MG63 (cell line): ENCODE results near the gene OTOS. TPM values are rescaled to one million over a fixed set of nuclear protein-coding genes. Genes with fewer than 3 reads are reported as not detected.

Experiments
- DNase-seq: peaks from one replicate; pipeline ENCODE4 v3.0.0-alpha.2; 2020
- H3K27me3 ChIP-seq: fragments of 250-450 bp; sonication (Bioruptor Pico); 2 replicates; pipeline ENCODE4 v1.5.1; 2020; ENCODE audit warnings: mild to moderate bottlenecking, moderate library complexity
- H3K36me3 ChIP-seq: fragments of 250-450 bp; sonication (Bioruptor Pico); 2 replicates; pipeline ENCODE4 v1.5.1; 2020; ENCODE audit warnings: mild to moderate bottlenecking, moderate library complexity
- H3K4me3 ChIP-seq: fragments of 250-450 bp; sonication (Bioruptor Pico); 2 replicates; pipeline ENCODE4 v1.5.1; 2020; ENCODE audit warnings: mild to moderate bottlenecking, moderate library complexity
- H3K9me3 ChIP-seq: fragments of 250-450 bp; sonication (Bioruptor Pico); 2 replicates; pipeline ENCODE4 v1.5.1; 2020; ENCODE audit warnings: mild to moderate bottlenecking, moderate library complexity
- total RNA-seq: library from RNA; depleted of rRNA; stranded (reverse); fragments of >200 nt; shearing (Covaris generic); gene quantifications from 2 replicates; pipeline ENCODE4 v1.2.3, GENCODE V29; 2014; ENCODE audit warnings: low replicate concordance; rRNA removed

OTOS gene
- total RNA-seq, 1 experiment from 2014 or later, result not detected

GRCh38 chr2:240121190-240121589 is 19.3 kb downstream of the OTOS start:
- Histone ChIP-seq H3K9me3 (no peaks in the 10 kb centered on the region), H3K4me3 (no peak overlapping the region), H3K36me3 (no peaks in the 10 kb centered on the region), H3K27me3 (peaks cover 4% of the 10 kb centered on the region; the same call in 1 of the 2 replicates)
- no peak for DNase-seq

DNA sequence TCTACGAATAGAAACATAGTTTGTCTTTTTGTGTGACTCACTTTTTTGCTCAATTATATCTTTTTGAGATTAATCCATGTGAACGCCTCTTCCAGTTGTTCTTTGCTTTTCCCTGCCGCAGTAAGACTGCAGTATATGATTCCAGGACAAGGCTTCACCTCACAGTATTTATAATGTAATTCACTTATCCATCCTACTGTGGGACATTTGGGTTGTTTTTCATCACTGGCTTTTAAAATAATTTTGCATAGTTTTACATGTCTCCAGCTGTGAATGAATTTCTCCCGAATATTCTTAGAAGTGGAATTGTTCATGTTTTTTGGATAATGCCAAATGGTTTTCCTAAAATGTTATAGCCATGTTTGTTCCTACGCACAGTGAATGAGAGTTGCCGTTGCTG is 26.2 kb downstream of the OTOS start:
- Histone ChIP-seq H3K4me3 (no peak overlapping the region), H3K36me3 (no peaks in the 10 kb centered on the region), H3K9me3 (no peaks in the 10 kb centered on the region), H3K27me3 (peaks cover 42% of the 10 kb centered on the region)
- no peak for DNase-seq

- H3K4me3 ChIP-seq, result no peak overlapping the region
- H3K27me3 ChIP-seq, result peaks cover 42% of the 10 kb centered on the region
- no peaks in the 10 kb centered on the region for H3K9me3 ChIP-seq
- H3K36me3 ChIP-seq, result no peaks in the 10 kb centered on the region
- no peak for DNase-seq
Observed at GRCh38 chr2:240112914-240113690, 27.4 kb downstream of the OTOS start.

- DNase-seq, result no peak
- Histone ChIP-seq H3K36me3 (no peaks in the 10 kb centered on the region), H3K9me3 (no peaks in the 10 kb centered on the region), H3K27me3 (peaks cover 44% of the 10 kb centered on the region), H3K4me3 (no peak overlapping the region)
Observed at GRCh38 chr2:240111253-240111652, 29.2 kb downstream of the OTOS start.

- Histone ChIP-seq H3K4me3 (no peak overlapping the region), H3K36me3 (no peaks in the 10 kb centered on the region), H3K27me3 (peaks cover 35% of the 10 kb centered on the region), H3K9me3 (no peaks in the 10 kb centered on the region)
- no peak for DNase-seq
Observed at GRCh38 chr2:240109386-240109785, 31.1 kb downstream of the OTOS start.

DNA sequence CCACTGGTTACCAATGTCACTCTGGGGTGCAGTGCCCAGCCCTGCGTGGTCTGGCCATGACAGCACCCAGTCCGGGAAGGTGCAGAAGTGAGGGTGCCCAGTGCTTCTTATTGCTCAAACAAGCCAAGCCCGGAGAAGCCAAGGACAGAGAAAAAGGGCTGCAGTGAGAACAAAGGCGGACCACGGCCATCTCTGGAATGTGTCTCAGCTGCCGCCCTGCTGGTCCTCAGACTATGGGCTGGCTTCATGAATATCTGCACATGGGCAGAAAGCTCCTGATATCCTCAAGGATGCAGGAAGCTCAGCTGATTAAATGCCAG is 33.0 kb downstream of the OTOS start:
- Histone ChIP-seq H3K27me3 (peaks cover 25% of the 10 kb centered on the region), H3K4me3 (no peak overlapping the region), H3K9me3 (no peaks in the 10 kb centered on the region), H3K36me3 (no peaks in the 10 kb centered on the region)
- DNase-seq, result no peak

GRCh38 chr2:240106765-240107476 is 33.5 kb downstream of the OTOS start:
- Histone ChIP-seq H3K36me3 (no peaks in the 10 kb centered on the region), H3K27me3 (peaks cover 25% of the 10 kb centered on the region), H3K9me3 (no peaks in the 10 kb centered on the region), H3K4me3 (no peak overlapping the region)
- no peak for DNase-seq

GRCh38 chr2:240105982-240106381 is 34.5 kb downstream of the OTOS start:
- Histone ChIP-seq H3K9me3 (no peaks in the 10 kb centered on the region), H3K4me3 (no peak overlapping the region), H3K27me3 (peaks cover 27% of the 10 kb centered on the region), H3K36me3 (no peaks in the 10 kb centered on the region)
- DNase-seq, result no peak

- H3K36me3 ChIP-seq, result no peaks in the 10 kb centered on the region
- H3K4me3 ChIP-seq, result no peak overlapping the region
- H3K27me3 ChIP-seq, result peaks cover 42% of the 10 kb centered on the region
- DNase-seq, result no peak
- peaks cover 8% of the 10 kb centered on the region for H3K9me3 ChIP-seq
Observed at GRCh38 chr2:240103136-240103535, 37.3 kb downstream of the OTOS start.

- Histone ChIP-seq H3K9me3 (peaks cover 11% of the 10 kb centered on the region), H3K36me3 (no peaks in the 10 kb centered on the region), H3K27me3 (peaks cover 82% of the 10 kb centered on the region), H3K4me3 (no peak overlapping the region)
- DNase-seq, result no peak
Observed at GRCh38 chr2:240098349-240098748, 42.1 kb downstream of the OTOS start.

GRCh38 chr2:240095556-240096523 is 44.6 kb downstream of the OTOS start:
- DNase-seq, result no peak
- Histone ChIP-seq H3K36me3 (no peaks in the 10 kb centered on the region), H3K4me3 (no peak overlapping the region), H3K27me3 (peaks cover 76% of the 10 kb centered on the region), H3K9me3 (peaks cover 14% of the 10 kb centered on the region)

- DNase-seq, result no peak
- no peak overlapping the region for H3K4me3 ChIP-seq
- H3K27me3 ChIP-seq, result peaks cover 21% of the 10 kb centered on the region
- H3K9me3 ChIP-seq, result peaks cover 13% of the 10 kb centered on the region
- H3K36me3 ChIP-seq, result no peaks in the 10 kb centered on the region
Observed at GRCh38 chr2:240089306-240089705, 51.2 kb downstream of the OTOS start.

Other genes with a start within 250 kb of the OTOS start
- 165 and 201 TPM in 2 replicates for gene NDUFA10, start 115.3 kb downstream of the OTOS start, total RNA-seq
- not detected in 2 replicates for gene OR6B2, start 110.2 kb downstream of the OTOS start, total RNA-seq
- gene OR6B3, start 87.1 kb downstream of the OTOS start, total RNA-seq, result not detected in 2 replicates
- gene COPS9, start 4.4 kb downstream of the OTOS start, total RNA-seq, result 141 and 491 TPM in 2 replicates